Upper lobe of left lung (tissue), 4 donors: Measurements from ENCODE around the gene WDR31.

ENCODE experiments used
- EP300 ChIP-seq, 4 donors: sonication (generic); formaldehyde crosslinking; IDR thresholded peaks; one replicate each; pipeline ENCODE4 v1.5.1; 2017; ENCODE audit warnings: antibody characterized with exemption in 4 of 4, control low read depth in 2 of 4
- POLR2AphosphoS5 ChIP-seq, 2 donors: sonication (generic); formaldehyde crosslinking; IDR thresholded peaks; one replicate each; pipeline ENCODE4 v1.5.1; 2017; ENCODE audit warnings: antibody characterized with exemption in 2 of 2

- TF ChIP-seq EP300 (IDR thresholded peaks at IDR 0.05) (no peak), POLR2AphosphoS5 (IDR thresholded peaks at IDR 0.05) (no peak)
Measured at GRCh38 chr9:113293285-113293878, 46.7 kb downstream of the WDR31 start.
